C4-2B (cell line): ENCODE data around the gene TMEM86B.

Source experiments
- CTCF ChIP-seq: fragments of 450-650 bp; conservative IDR thresholded peaks from 2 replicates; pipeline ENCODE4 v1.5.1; 2017; ENCODE audit warnings: mild to moderate bottlenecking
- ZFX ChIP-seq: fragments of 450-650 bp; IDR thresholded peaks from 2 replicates; pipeline ENCODE4 v1.6.1; 2017

GRCh38 chr19:55220525-55220924 lies 8.0 kb downstream of the TMEM86B start:
- TF ChIP-seq CTCF (no peak), ZFX (no peak)
